ENCODE data around the gene GNPAT. TPM values are rescaled to one million over a fixed set of nuclear protein-coding genes. Genes with fewer than 3 reads are reported as not detected.

GNPAT gene
- total RNA-seq, 1 experiment from 2014 or later: 21.8 TPM

- H3K9me3 ChIP-seq (ENCODE audit: insufficient read depth, low read depth): no peaks in the 10 kb centered on the region
- peak overlapping the region; percentile 98 for H3K4me3 ChIP-seq
- H3K36me3 ChIP-seq (ENCODE audit: low read depth): peaks cover 21% of the 10 kb centered on the region; the same call in 1 of the 2 replicates
- TF ChIP-seq EZH2 (IDR thresholded peaks at IDR 0.05; ENCODE audit: low read depth) (no peak), CTCF (conservative IDR thresholded peaks at IDR 0.05) (no peak)
- peaks cover 19% of the 10 kb centered on the region for H3K4me1 ChIP-seq (replicated peaks; ENCODE audit: insufficient read depth)
- no peaks in the 10 kb centered on the region for H3K27me3 ChIP-seq (ENCODE audit: insufficient read depth, low read depth)
- no peaks in the 10 kb centered on the region for H3F3A ChIP-seq (ENCODE audit: insufficient read depth, low read depth)
- peak in 1 of 2 experiments; percentile 8 for DNase-seq
- peak overlapping the region; percentile 92 for H3K4me2 ChIP-seq
- peaks cover 60% of the 10 kb centered on the region for H3K79me2 ChIP-seq (ENCODE audit: low read depth)
- no peaks in the 10 kb centered on the region for H4K20me1 ChIP-seq (ENCODE audit: insufficient read depth)
- peak overlapping the region; percentile 100 for H2AFZ ChIP-seq
- ChIA-PET POLR2A (ENCODE audit: unreplicated experiment) (interaction anchor here (0.6 to 0.9 kb wide), 3 partner anchors 14 to 373 kb away, joined by 4 to 15 read pairs (median 4); partner anchors contain the start of genes EXOC8 and SPRTN), CTCF (interaction anchor here (0.6 to 0.7 kb wide), 2 partner anchors 8 to 155 kb away, joined by 3 to 4 read pairs; no protein-coding TSS in a partner anchor)
- intact Hi-C loops (cut with micrococcal nuclease; ENCODE audit: unreplicated experiment): loop anchor here (1.0 to 5.0 kb wide), 3 partner anchors 30 to 286 kb away; partner anchors contain the start of gene TSNAX
- H3K27ac ChIP-seq: peak overlapping the region; percentile 6; the same call in 1 of the 2 replicates
- no TSS peak for BruUV-seq (replicated peaks)
- no peaks in the 10 kb centered on the region for H3K9me2 ChIP-seq (ENCODE audit: insufficient read depth)
These were observed 738 bp downstream of the GNPAT start for GRCh38 chr1:231241750-231242149.

GRCh38 chr1:231242516-231243198 is 1.6 kb downstream of the GNPAT start:
- Histone ChIP-seq H3K9me2 (ENCODE audit: insufficient read depth) (no peaks in the 10 kb centered on the region), H3K4me1 (replicated peaks; ENCODE audit: insufficient read depth) (peaks cover 19% of the 10 kb centered on the region), H3K4me3 (peak overlapping the region; percentile 98), H3K79me2 (ENCODE audit: low read depth) (peaks cover 64% of the 10 kb centered on the region), H3K27ac (no peak overlapping the region), H3F3A (ENCODE audit: insufficient read depth, low read depth) (no peaks in the 10 kb centered on the region), H3K9me3 (ENCODE audit: insufficient read depth, low read depth) (no peaks in the 10 kb centered on the region), H4K20me1 (ENCODE audit: insufficient read depth) (no peaks in the 10 kb centered on the region), H3K27me3 (ENCODE audit: insufficient read depth, low read depth) (no peaks in the 10 kb centered on the region), H3K4me2 (peak overlapping the region; percentile 92), H2AFZ (peak overlapping the region; percentile 100; the same call in 1 of the 2 replicates), H3K36me3 (ENCODE audit: low read depth) (peaks cover 19% of the 10 kb centered on the region; the same call in 1 of the 2 replicates)
- CTCF ChIA-PET: interaction anchor here (0.5 to 0.6 kb wide), 2 partner anchors 7 to 15 kb away, joined by 3 read pairs; no protein-coding TSS in a partner anchor
- POLR2A ChIA-PET (ENCODE audit: unreplicated experiment): no interaction called here
- no peak for TF ChIP-seq EZH2 (IDR thresholded peaks at IDR 0.05; ENCODE audit: low read depth)
- TF ChIP-seq CTCF (conservative IDR thresholded peaks at IDR 0.05): no peak
- no TSS peak for BruUV-seq (replicated peaks)
- intact Hi-C loops (cut with micrococcal nuclease; ENCODE audit: unreplicated experiment): loop anchor here (5.0 kb wide), 1 partner anchor 285 kb away; the partner anchor contains the start of gene TSNAX
- DNase-seq: no peak

GRCh38 chr1:231248778-231249177 is 7.8 kb downstream of the GNPAT start:
- H4K20me1 ChIP-seq (ENCODE audit: insufficient read depth): 0 out of 2 replicates have a peak, but pooled peaks cover 4% of the 10 kb centered on the region
- ChIA-PET POLR2A (ENCODE audit: unreplicated experiment) (no interaction called here), CTCF (no interaction called here)
- H3K36me3 ChIP-seq (ENCODE audit: low read depth): 0 out of 2 replicates have a peak, but pooled peaks cover 14% of the 10 kb centered on the region
- H3F3A ChIP-seq (ENCODE audit: insufficient read depth, low read depth): no peaks in the 10 kb centered on the region
- H3K79me2 ChIP-seq (ENCODE audit: low read depth): peaks cover 21% of the 10 kb centered on the region; the same call in 1 of the 2 replicates
- TF ChIP-seq EZH2 (IDR thresholded peaks at IDR 0.05; ENCODE audit: low read depth) (no peak), CTCF (conservative IDR thresholded peaks at IDR 0.05) (no peak)
- H3K27ac ChIP-seq: no peak overlapping the region
- H3K9me3 ChIP-seq (ENCODE audit: insufficient read depth, low read depth): no peaks in the 10 kb centered on the region
- no peak overlapping the region for H3K4me2 ChIP-seq
- no peaks in the 10 kb centered on the region for H3K27me3 ChIP-seq (ENCODE audit: insufficient read depth, low read depth)
- intact Hi-C loops (cut with micrococcal nuclease; ENCODE audit: unreplicated experiment): no loop called here
- BruUV-seq (replicated peaks): no TSS peak
- H3K4me3 ChIP-seq: no peak overlapping the region
- DNase-seq: no peak
- no peak overlapping the region for H2AFZ ChIP-seq
- no peaks in the 10 kb centered on the region for H3K4me1 ChIP-seq (replicated peaks; ENCODE audit: insufficient read depth)
- no peaks in the 10 kb centered on the region for H3K9me2 ChIP-seq (ENCODE audit: insufficient read depth)
